SK-N-SH (cell line): ENCODE results near the gene ADAMTS2. TPM values are rescaled to one million over a fixed set of nuclear protein-coding genes. Genes with fewer than 3 reads are reported as not detected.

Source experiments
- CTCF ChIA-PET: fragments of 300-600, 350-600 bp; formaldehyde crosslinking; extraction: SDS; loops from one replicate; lab custom pipeline; 2021; lab: Yijun Ruan, JAX
- POLR2A ChIA-PET: fragments of 350-600 bp; sonication (Branson Sonifier 250); formaldehyde crosslinking; extraction: SDS; loops from one replicate; lab custom pipeline; 2020; ENCODE audit warnings: antibody characterized with exemption, inconsistent platforms; lab: Yijun Ruan, JAX
- DNase-seq: peaks from one replicate; pipeline ENCODE4 v3.0.0; 2012
- H2AFZ ChIP-seq: fragments of 200-600 bp; sonication (generic); 2 replicates; pipeline ENCODE4 v1.8.1; 2016; ENCODE audit warnings: antibody characterized with exemption, mild to moderate bottlenecking, low read depth
- H3F3A ChIP-seq: fragments of 200-600 bp; sonication (generic); replicated peaks from 2 replicates; pipeline ENCODE3; 2016; ENCODE audit warnings: antibody characterized with exemption, mild to moderate bottlenecking; ENCODE audit not compliant: insufficient read depth
- H3K27ac ChIP-seq, 2 experiments: fragments of 200-500 bp in 1 of 2; fragments of 200-600 bp in 1 of 2; sonication (Bioruptor generic) in 1 of 2; sonication (generic), shearing (Covaris generic) in 1 of 2; 2 replicates each; pipeline versions ENCODE4 v1.5.1 to v1.6.1; 2014 to 2016; ENCODE audit warnings: low read depth in 2 of 2, inconsistent platforms in 1 of 2, low read length in 1 of 2, mild to moderate bottlenecking in 1 of 2, mixed read lengths in 1 of 2
- H3K27me3 ChIP-seq: fragments of 200-600 bp; sonication (generic), shearing (Covaris generic); 2 replicates; pipeline ENCODE4 v1.6.1; 2016; ENCODE audit warnings: mixed run types; ENCODE audit not compliant: insufficient read depth
- H3K36me3 ChIP-seq, 2 experiments: fragments of 200-500 bp in 1 of 2; fragments of 200-600 bp in 1 of 2; sonication (Bioruptor generic) in 1 of 2; sonication (generic) in 1 of 2; replicated peaks in 1 of 2; 2 replicates each; pipeline versions ENCODE3 to v1.5.1; 2014 to 2016; ENCODE audit warnings: low read length in 1 of 2, mild to moderate bottlenecking in 1 of 2; ENCODE audit not compliant: insufficient read depth in 2 of 2, control insufficient read depth in 1 of 2
- H3K4me1 ChIP-seq, 2 experiments: fragments of 200-500 bp in 1 of 2; fragments of 200-600 bp in 1 of 2; sonication (Bioruptor generic) in 1 of 2; sonication (generic), shearing (Covaris generic) in 1 of 2; 2 replicates each; pipeline versions ENCODE4 v1.5.1 to v1.6.1; 2014 to 2016; ENCODE audit warnings: low read depth in 1 of 2, low read length in 1 of 2, mixed run types in 1 of 2; ENCODE audit not compliant: insufficient read depth in 2 of 2, control insufficient read depth in 1 of 2
- H3K4me2 ChIP-seq: fragments of 200-600 bp; sonication (generic), shearing (Covaris generic); 2 replicates; pipeline ENCODE4 v1.6.1; 2017; ENCODE audit warnings: mixed run types
- H3K4me3 ChIP-seq, 2 experiments: fragments of 200-500 bp in 1 of 2; fragments of 200-600 bp in 1 of 2; sonication (Bioruptor generic) in 1 of 2; sonication (generic), shearing (Covaris generic) in 1 of 2; 2 replicates each; pipeline versions ENCODE4 v1.5.1 to v1.8.1; 2014 to 2016; ENCODE audit warnings: low read depth in 2 of 2, inconsistent platforms in 1 of 2, low read length in 1 of 2, mild to moderate bottlenecking in 1 of 2, mixed read lengths in 1 of 2, moderate library complexity in 1 of 2
- H3K79me2 ChIP-seq: fragments of 200-600 bp; sonication (generic); 2 replicates; pipeline ENCODE4 v1.8.1; 2017; ENCODE audit warnings: mild to moderate bottlenecking; ENCODE audit not compliant: insufficient read depth
- H3K9ac ChIP-seq: fragments of 200-600 bp; sonication (generic); 2 replicates; pipeline ENCODE4 v1.6.1; 2017; ENCODE audit warnings: mixed run types
- H3K9me2 ChIP-seq: fragments of 200-600 bp; sonication (generic); 2 replicates; pipeline ENCODE4 v1.6.1; 2017; ENCODE audit warnings: mixed run types
- H3K9me3 ChIP-seq: fragments of 200-600 bp; sonication (generic); 2 replicates; pipeline ENCODE4 v1.6.1; 2017; ENCODE audit warnings: mixed run types, mild to moderate bottlenecking, moderate library complexity
- H4K20me1 ChIP-seq: fragments of 200-600 bp; sonication (generic); 2 replicates; pipeline ENCODE4 v1.6.1; 2017; ENCODE audit warnings: mild to moderate bottlenecking, mixed run types; ENCODE audit not compliant: insufficient read depth
- CHD2 ChIP-seq: fragments of 150-350 bp; IDR thresholded peaks from 2 replicates; pipeline ENCODE4 v1.6.1; 2018; ENCODE audit warnings: low read length; ENCODE audit not compliant: partially characterized antibody
- EP300 ChIP-seq, 2 experiments: IDR thresholded peaks; 2 replicates each; pipeline versions ENCODE4 v1.4.0 to v1.6.1; 2012; ENCODE audit warnings: borderline replicate concordance in 1 of 2, low read depth in 1 of 2, low read length in 1 of 2
- EZH2phosphoT487 ChIP-seq: fragments of 200-600 bp; sonication (generic); IDR thresholded peaks from 2 replicates; pipeline ENCODE4 v1.6.1; 2017; ENCODE audit warnings: low read depth, mixed run types, mild to moderate bottlenecking, antibody characterized with exemption, moderate library complexity, borderline replicate concordance
- FOSL2 ChIP-seq: IDR thresholded peaks from 2 replicates; pipeline ENCODE4 v1.4.0; 2012; ENCODE audit warnings: low read depth, mild to moderate bottlenecking, moderate library complexity, borderline replicate concordance
- FOXM1 ChIP-seq: IDR thresholded peaks from 2 replicates; pipeline ENCODE4 v1.4.0; 2012; ENCODE audit warnings: low read depth, mild to moderate bottlenecking
- GATA2 ChIP-seq: sonication (generic); formaldehyde crosslinking; IDR thresholded peaks from 2 replicates; pipeline ENCODE4 v1.5.0; 2020; ENCODE audit warnings: mild to moderate bottlenecking, missing genetic modification reagents
- MXI1 ChIP-seq: IDR thresholded peaks from 2 replicates; pipeline ENCODE4 v1.6.1; 2012; ENCODE audit warnings: mild to moderate bottlenecking, low read depth, low read length, improper control_type of control experiment
- NFIC ChIP-seq: IDR thresholded peaks from 2 replicates; pipeline ENCODE4 v1.4.0; 2012; ENCODE audit warnings: borderline replicate concordance
- NRF1 ChIP-seq: IDR thresholded peaks from 2 replicates; pipeline ENCODE4 v1.6.1; 2012; ENCODE audit warnings: low read depth, mild to moderate bottlenecking, low read length
- PBX3 ChIP-seq: IDR thresholded peaks from 2 replicates; pipeline ENCODE4; 2012
- POLR2AphosphoS5 ChIP-seq: IDR thresholded peaks from 2 replicates; pipeline ENCODE4 v1.6.1; 2012; ENCODE audit warnings: low read depth, low read length
- RAD21 ChIP-seq: IDR thresholded peaks from 2 replicates; pipeline ENCODE4 v1.6.1; 2012; ENCODE audit warnings: mild to moderate bottlenecking, low read length
- SIN3A ChIP-seq: IDR thresholded peaks from 2 replicates; pipeline ENCODE4 v1.6.1; 2012; ENCODE audit warnings: low read depth, mild to moderate bottlenecking, low read length, moderate library complexity, borderline replicate concordance
- SMC3 ChIP-seq: IDR thresholded peaks from 2 replicates; pipeline ENCODE4 v1.6.1; 2012; ENCODE audit warnings: low read depth, low read length, improper control_type of control experiment
- WGBS: methylation state at CpG from one replicate; pipeline ENCODE4 v1.1.6; 2017; ENCODE audit warnings: low lambda C conversion rate; 5-methylcytosine and 5-hydroxymethylcytosine counted together
- polyA plus RNA-seq, 3 experiments: library from polyadenylated mRNA; depleted of rRNA; stranded (reverse); fragments of >200 nt; gene quantifications; 2 replicates each; pipeline ENCODE4 v1.2.3, GENCODE V29; 2012
- TF ChIP-seq, protein P1 (sequence below): fragments of 150-350 bp; IDR thresholded peaks from 2 replicates; pipeline ENCODE4 v1.6.1; 2017; ENCODE audit warnings: antibody characterized with exemption, low read length, low read depth, borderline replicate concordance
- TF ChIP-seq, protein P2 (sequence below): fragments of 200-600 bp; sonication (generic); IDR thresholded peaks from 2 replicates; pipeline ENCODE4 v1.6.1; 2017; ENCODE audit warnings: antibody characterized with exemption, mild to moderate bottlenecking, moderate library complexity
- TF ChIP-seq, protein P3 (sequence below): IDR thresholded peaks from 2 replicates; pipeline ENCODE4 v1.4.0; 2012; ENCODE audit warnings: low read depth

ADAMTS2 gene
- polyA plus RNA-seq, 1 of the 3 experiments (the other 2 are of a cell fraction): 0.12 TPM

GRCh38 chr5:179123109-179123426 is 222.2 kb downstream of the ADAMTS2 start (continued):
- TF ChIP-seq, protein P1, sequence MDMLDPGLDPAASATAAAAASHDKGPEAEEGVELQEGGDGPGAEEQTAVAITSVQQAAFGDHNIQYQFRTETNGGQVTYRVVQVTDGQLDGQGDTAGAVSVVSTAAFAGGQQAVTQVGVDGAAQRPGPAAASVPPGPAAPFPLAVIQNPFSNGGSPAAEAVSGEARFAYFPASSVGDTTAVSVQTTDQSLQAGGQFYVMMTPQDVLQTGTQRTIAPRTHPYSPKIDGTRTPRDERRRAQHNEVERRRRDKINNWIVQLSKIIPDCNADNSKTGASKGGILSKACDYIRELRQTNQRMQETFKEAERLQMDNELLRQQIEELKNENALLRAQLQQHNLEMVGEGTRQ: no peak
- TF ChIP-seq EZH2phosphoT487 (no peak), GATA2 (CRISPR knock-in tag) (no peak)

GRCh38 chr5:179122411-179123108 is 222.7 kb downstream of the ADAMTS2 start:
- Histone ChIP-seq H3K36me3 (no peaks in the 10 kb centered on the region), H3K4me3 (no peak overlapping the region), H3K27ac (no peak overlapping the region), H3K79me2 (no peaks in the 10 kb centered on the region), H3K4me2 (no peak overlapping the region), H3K4me1 (no peaks in the 10 kb centered on the region), H2AFZ (no peak overlapping the region), H3K27me3 (no peaks in the 10 kb centered on the region), H4K20me1 (no peaks in the 10 kb centered on the region), H3K9ac (no peak overlapping the region), H3K9me2 (no peaks in the 10 kb centered on the region), H3K9me3 (no peaks in the 10 kb centered on the region), H3F3A (no peaks in the 10 kb centered on the region)
- 57% methylated on average over 15 of the region's 19 CpGs for WGBS
- no peak for DNase-seq
- CTCF ChIA-PET: no interaction called here
- no peak for TF ChIP-seq PBX3
- no peak for TF ChIP-seq RAD21
- no peak for TF ChIP-seq SMC3
- TF ChIP-seq, protein P2, sequence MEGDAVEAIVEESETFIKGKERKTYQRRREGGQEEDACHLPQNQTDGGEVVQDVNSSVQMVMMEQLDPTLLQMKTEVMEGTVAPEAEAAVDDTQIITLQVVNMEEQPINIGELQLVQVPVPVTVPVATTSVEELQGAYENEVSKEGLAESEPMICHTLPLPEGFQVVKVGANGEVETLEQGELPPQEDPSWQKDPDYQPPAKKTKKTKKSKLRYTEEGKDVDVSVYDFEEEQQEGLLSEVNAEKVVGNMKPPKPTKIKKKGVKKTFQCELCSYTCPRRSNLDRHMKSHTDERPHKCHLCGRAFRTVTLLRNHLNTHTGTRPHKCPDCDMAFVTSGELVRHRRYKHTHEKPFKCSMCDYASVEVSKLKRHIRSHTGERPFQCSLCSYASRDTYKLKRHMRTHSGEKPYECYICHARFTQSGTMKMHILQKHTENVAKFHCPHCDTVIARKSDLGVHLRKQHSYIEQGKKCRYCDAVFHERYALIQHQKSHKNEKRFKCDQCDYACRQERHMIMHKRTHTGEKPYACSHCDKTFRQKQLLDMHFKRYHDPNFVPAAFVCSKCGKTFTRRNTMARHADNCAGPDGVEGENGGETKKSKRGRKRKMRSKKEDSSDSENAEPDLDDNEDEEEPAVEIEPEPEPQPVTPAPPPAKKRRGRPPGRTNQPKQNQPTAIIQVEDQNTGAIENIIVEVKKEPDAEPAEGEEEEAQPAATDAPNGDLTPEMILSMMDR: no peak
- no peak for TF ChIP-seq NFIC
- no peak for TF ChIP-seq EZH2phosphoT487
- no peak for TF ChIP-seq FOXM1
- TF ChIP-seq FOSL2: no peak
- TF ChIP-seq, protein P3, sequence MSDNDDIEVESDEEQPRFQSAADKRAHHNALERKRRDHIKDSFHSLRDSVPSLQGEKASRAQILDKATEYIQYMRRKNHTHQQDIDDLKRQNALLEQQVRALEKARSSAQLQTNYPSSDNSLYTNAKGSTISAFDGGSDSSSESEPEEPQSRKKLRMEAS: no peak
- POLR2A ChIA-PET: no interaction called here

- 70% methylated on average over 21 of the region's 25 CpGs for WGBS
- Histone ChIP-seq H2AFZ (no peak overlapping the region), H3K9ac (no peak overlapping the region), H3F3A (no peaks in the 10 kb centered on the region), H3K36me3 (no peaks in the 10 kb centered on the region), H3K27me3 (no peaks in the 10 kb centered on the region), H4K20me1 (no peaks in the 10 kb centered on the region), H3K79me2 (no peaks in the 10 kb centered on the region), H3K27ac (no peak overlapping the region), H3K9me3 (no peaks in the 10 kb centered on the region), H3K4me1 (no peaks in the 10 kb centered on the region), H3K9me2 (no peaks in the 10 kb centered on the region), H3K4me3 (no peak overlapping the region), H3K4me2 (no peak overlapping the region)
- CTCF ChIA-PET: no interaction called here
- POLR2A ChIA-PET: no interaction called here
- DNase-seq: no peak
- TF ChIP-seq FOSL2 (no peak), CHD2 (no peak), GATA2 (CRISPR knock-in tag) (no peak), NRF1 (no peak), POLR2AphosphoS5 (no peak), RAD21 (no peak), FOXM1 (no peak), SIN3A (no peak), MXI1 (no peak), EP300 (IDR thresholded peaks at IDR 0.05; ENCODE audit: borderline replicate concordance in 1 of 2, low read depth in 1 of 2, low read length in 1 of 2) (no peak)
- TF ChIP-seq, protein P2: no peak
- TF ChIP-seq, protein P1: no peak
Observed at GRCh38 chr5:179121667-179122111, 223.6 kb downstream of the ADAMTS2 start.
